Mesenchymal stem cell (in vitro differentiated cells and primary cell): ENCODE measurements around the gene MET.
"Not testable (repeated sequence)": the region's sequence is repeated elsewhere in the genome, so short reads cannot be mapped to it uniquely, and the experiment has no call there.

Experiments used
- DNase-seq: peaks from one replicate; pipeline ENCODE4 v3.0.0-alpha.2; 2013
- H2AFZ ChIP-seq: one replicate; pipeline ENCODE4 v1.6.1; 2013; ENCODE audit warnings: low read depth, mild to moderate bottlenecking, control low read depth, inconsistent platforms, low read length, moderate library complexity
- H2AK5ac ChIP-seq: 2 replicates; pipeline ENCODE4 v1.6.1; 2013; ENCODE audit warnings: low read length, moderate library complexity, mild to moderate bottlenecking, inconsistent platforms; ENCODE audit not compliant: severe bottlenecking
- H2BK120ac ChIP-seq: one replicate; pipeline ENCODE4 v1.6.1; 2013; ENCODE audit warnings: low read depth, mild to moderate bottlenecking, inconsistent platforms, low read length, moderate library complexity
- H2BK12ac ChIP-seq, 2 experiments: one replicate each; pipeline ENCODE4 v1.6.1; 2013; ENCODE audit warnings: inconsistent platforms in 2 of 2, low read length in 2 of 2, mild to moderate bottlenecking in 2 of 2, moderate library complexity in 2 of 2, control low read depth in 1 of 2
- H2BK15ac ChIP-seq: one replicate; pipeline ENCODE4 v1.6.1; 2013; ENCODE audit warnings: mild to moderate bottlenecking, low read depth, inconsistent platforms; ENCODE audit not compliant: poor library complexity, severe bottlenecking
- H2BK5ac ChIP-seq: 2 replicates; pipeline ENCODE4 v1.6.1; 2013; ENCODE audit warnings: low read depth, mild to moderate bottlenecking, low read length, control low read depth, inconsistent platforms; ENCODE audit not compliant: poor library complexity, severe bottlenecking
- H3K14ac ChIP-seq, 2 experiments: one replicate each; pipeline ENCODE4 v1.6.1; 2013; ENCODE audit warnings: inconsistent platforms in 2 of 2, low read length in 2 of 2, control low read depth in 1 of 2, mild to moderate bottlenecking in 1 of 2, moderate library complexity in 1 of 2
- H3K18ac ChIP-seq, 2 experiments: one replicate each; pipeline ENCODE4 v1.6.1; 2013; ENCODE audit warnings: inconsistent platforms in 2 of 2, low read length in 2 of 2, control low read depth in 1 of 2, low read depth in 1 of 2, mild to moderate bottlenecking in 1 of 2
- H3K23ac ChIP-seq, 2 experiments: one replicate each; pipeline ENCODE4 v1.6.1; 2013; ENCODE audit warnings: inconsistent platforms in 2 of 2, low read length in 2 of 2, mild to moderate bottlenecking in 2 of 2, moderate library complexity in 2 of 2, control low read depth in 1 of 2
- H3K27ac ChIP-seq: 2 replicates; pipeline ENCODE4 v1.5.1; 2013; ENCODE audit warnings: mild to moderate bottlenecking, moderate library complexity, low read length, control low read depth, inconsistent platforms; ENCODE audit not compliant: poor library complexity, severe bottlenecking
- H3K27me3 ChIP-seq, 2 experiments: 2 replicates each; pipeline versions ENCODE4 v1.6.1 to v1.7.0; 2013; ENCODE audit warnings: low read length in 2 of 2, mild to moderate bottlenecking in 2 of 2, moderate library complexity in 2 of 2, control low read depth in 1 of 2, inconsistent platforms in 1 of 2; ENCODE audit not compliant: control insufficient read depth in 1 of 2, insufficient read depth in 1 of 2
- H3K36me3 ChIP-seq, 2 experiments: 2 replicates each; pipeline versions ENCODE4 v1.6.1 to v1.7.0; 2013; ENCODE audit warnings: low read length in 2 of 2, control low read depth in 1 of 2, inconsistent platforms in 1 of 2, low read depth in 1 of 2, mild to moderate bottlenecking in 1 of 2; ENCODE audit not compliant: insufficient read depth in 2 of 2, control insufficient read depth in 1 of 2
- H3K4ac ChIP-seq, 2 experiments: one replicate each; pipeline ENCODE4 v1.6.1; 2013; ENCODE audit warnings: inconsistent platforms in 2 of 2, low read length in 2 of 2, mild to moderate bottlenecking in 2 of 2, moderate library complexity in 2 of 2, control low read depth in 1 of 2, low read depth in 1 of 2
- H3K4me1 ChIP-seq: 2 replicates; pipeline ENCODE4 v1.6.1; 2013; ENCODE audit warnings: low read depth, low read length, control low read depth; ENCODE audit not compliant: control insufficient read depth, insufficient read depth
- H3K4me2 ChIP-seq: 2 replicates; pipeline ENCODE4 v1.6.1; 2013; ENCODE audit warnings: low read length, mild to moderate bottlenecking, inconsistent platforms; ENCODE audit not compliant: poor library complexity, severe bottlenecking
- H3K4me3 ChIP-seq, 2 experiments: 2 replicates each; pipeline versions ENCODE4 v1.5.1 to v1.7.0; 2013; ENCODE audit warnings: low read length in 2 of 2, mild to moderate bottlenecking in 2 of 2, control low read depth in 1 of 2, low read depth in 1 of 2; ENCODE audit not compliant: insufficient read depth in 1 of 2
- H3K79me1 ChIP-seq: replicated peaks from 2 replicates; pipeline ENCODE4 v1.6.1; 2013; ENCODE audit warnings: mild to moderate bottlenecking, control low read depth, low read length, inconsistent platforms; ENCODE audit not compliant: poor library complexity, severe bottlenecking
- H3K9ac ChIP-seq: 2 replicates; pipeline ENCODE4 v1.7.0; 2013; ENCODE audit warnings: mild to moderate bottlenecking, low read length, moderate library complexity
- H3K9me3 ChIP-seq: 2 replicates; pipeline ENCODE4 v1.7.0; 2013; ENCODE audit warnings: mild to moderate bottlenecking, low read length; ENCODE audit not compliant: control insufficient read depth
- H4K8ac ChIP-seq: one replicate; pipeline ENCODE4 v1.6.1; 2013; ENCODE audit warnings: inconsistent platforms, mild to moderate bottlenecking, low read length, moderate library complexity
- H4K91ac ChIP-seq: one replicate; pipeline ENCODE4 v1.6.1; 2013; ENCODE audit warnings: mild to moderate bottlenecking, low read length, inconsistent platforms
- WGBS: methylation state at CpG from one replicate; pipeline ENCODE4 v1.1.7; 2013; ENCODE audit warnings: mixed read lengths; 5-methylcytosine and 5-hydroxymethylcytosine counted together

The MET gene

DNA sequence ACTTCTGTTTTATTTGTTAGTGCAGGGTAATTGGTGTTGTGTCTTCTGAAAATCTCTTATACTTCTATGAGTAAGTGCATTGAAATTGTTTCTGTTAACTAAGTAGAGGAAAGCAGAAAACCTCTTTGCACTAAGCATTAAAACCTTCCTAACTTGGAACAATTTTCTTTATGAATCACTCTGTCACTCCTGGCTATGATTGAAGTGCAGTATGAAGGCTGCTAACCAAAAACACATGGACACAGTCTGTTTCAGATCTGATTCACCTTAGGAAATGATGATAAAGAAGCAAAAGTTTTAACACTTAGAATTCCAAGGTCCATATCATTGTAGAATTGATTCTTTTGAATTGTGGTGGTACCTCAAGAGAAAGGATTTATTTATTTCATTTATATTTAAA lies 41.9 kb downstream of the MET start:
- H3K79me1 ChIP-seq: no peaks in the 10 kb centered on the region
- no peak overlapping the region for H3K23ac ChIP-seq
- H2BK5ac ChIP-seq: no peak overlapping the region
- no peak overlapping the region for H3K18ac ChIP-seq
- H3K27ac ChIP-seq: peak overlapping the region; percentile 6
- peak overlapping the region; percentile 25 for H3K4me2 ChIP-seq
- no peak overlapping the region for H2BK15ac ChIP-seq
- H2BK12ac ChIP-seq: no peak overlapping the region
- no peaks in the 10 kb centered on the region for H3K27me3 ChIP-seq
- no peak overlapping the region for H3K14ac ChIP-seq
- H3K4me3 ChIP-seq: no peak overlapping the region
- no peak for DNase-seq
- no peak overlapping the region for H4K8ac ChIP-seq
- peaks cover 7% of the 10 kb centered on the region for H3K4me1 ChIP-seq
- H2AK5ac ChIP-seq: no peak overlapping the region
- no peak overlapping the region for H2BK120ac ChIP-seq
- H3K4ac ChIP-seq: no peak overlapping the region
- H3K9me3 ChIP-seq: no peaks in the 10 kb centered on the region
- H3K36me3 ChIP-seq: peaks cover 0 to 3% of the 10 kb centered on the region in 2 experiments
- H2AFZ ChIP-seq: no peak overlapping the region
- no peak overlapping the region for H4K91ac ChIP-seq
- no peak overlapping the region for H3K9ac ChIP-seq

DNA sequence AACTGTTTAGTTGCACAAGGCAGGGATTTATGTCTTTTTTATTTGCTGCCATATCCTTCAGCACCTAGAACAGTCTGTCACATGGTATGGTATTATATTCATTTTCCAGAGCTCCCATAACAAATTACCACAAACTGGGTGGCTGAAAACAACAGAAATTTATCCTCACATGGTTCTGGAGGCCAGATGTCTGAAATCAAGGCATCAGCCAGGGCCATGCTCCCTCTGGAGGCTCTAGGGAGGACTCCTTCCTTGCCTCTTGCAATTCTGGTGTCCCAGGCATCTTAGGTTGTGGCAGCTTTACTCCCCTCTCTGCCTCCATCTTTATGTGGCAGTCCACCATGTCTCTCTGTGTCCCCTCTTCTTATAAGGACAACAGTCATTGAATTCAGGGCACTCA lies 43.1 kb downstream of the MET start:
- H4K8ac ChIP-seq: no peak overlapping the region
- no peaks in the 10 kb centered on the region for H3K9me3 ChIP-seq
- no peak overlapping the region for H3K18ac ChIP-seq
- no peak overlapping the region for H3K14ac ChIP-seq
- peaks cover 7% of the 10 kb centered on the region for H3K4me1 ChIP-seq
- no peak overlapping the region for H3K4me2 ChIP-seq
- H3K4ac ChIP-seq: no peak overlapping the region
- no peak overlapping the region for H3K23ac ChIP-seq
- H2BK5ac ChIP-seq: no peak overlapping the region
- H2AFZ ChIP-seq: no peak overlapping the region
- no peak overlapping the region for H3K4me3 ChIP-seq
- H3K9ac ChIP-seq: no peak overlapping the region
- H3K79me1 ChIP-seq: no peaks in the 10 kb centered on the region
- H2BK15ac ChIP-seq: no peak overlapping the region
- no peak for DNase-seq
- no peak overlapping the region for H2BK12ac ChIP-seq
- H2AK5ac ChIP-seq: no peak overlapping the region
- H4K91ac ChIP-seq: no peak overlapping the region
- no peak overlapping the region for H2BK120ac ChIP-seq
- no peak overlapping the region for H3K27ac ChIP-seq
- H3K27me3 ChIP-seq: no peaks in the 10 kb centered on the region
- H3K36me3 ChIP-seq: peaks cover 0 to 3% of the 10 kb centered on the region in 2 experiments

DNA sequence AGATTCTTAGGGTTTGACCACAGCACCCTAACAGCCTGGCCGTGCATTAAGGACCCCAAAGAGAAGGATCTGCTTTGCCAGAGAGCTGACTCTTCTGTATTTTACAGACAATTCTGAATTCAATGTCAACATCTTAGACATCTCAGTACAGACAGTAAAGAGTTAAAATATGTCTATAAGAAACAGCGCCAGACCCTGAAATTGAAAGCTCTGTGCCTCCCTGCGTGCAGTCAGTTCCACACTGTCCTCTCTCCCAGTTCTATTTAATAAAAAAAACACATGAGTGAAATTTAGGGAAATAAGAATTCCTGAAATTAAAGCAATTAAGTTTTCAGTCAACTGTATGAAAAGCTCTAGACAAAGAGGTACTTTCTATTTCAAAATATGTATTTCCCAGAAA lies 45.1 kb downstream of the MET start:
- Histone ChIP-seq H2BK5ac (peak overlapping the region; percentile 3), H3K9ac (peak overlapping the region; percentile 67), H3K4ac (no peak overlapping the region), H3K4me2 (peak overlapping the region; percentile 1), H2BK12ac (no peak overlapping the region), H3K79me1 (no peaks in the 10 kb centered on the region), H4K91ac (no peak overlapping the region), H2AK5ac (peak overlapping the region; percentile 23), H3K18ac (no peak overlapping the region), H3K36me3 (no peaks in the 10 kb centered on the region), H4K8ac (no peak overlapping the region), H3K23ac (no peak overlapping the region), H3K4me1 (peaks cover 7% of the 10 kb centered on the region), H2BK15ac (no peak overlapping the region), H3K27me3 (no peaks in the 10 kb centered on the region), H2AFZ (no peak overlapping the region), H3K27ac (peak overlapping the region; percentile 86), H3K4me3 (peak overlapping the region in 1 of 2 experiments; percentile 40), H2BK120ac (no peak overlapping the region), H3K14ac (no peak overlapping the region), H3K9me3 (no peaks in the 10 kb centered on the region)
- WGBS: 79% methylated on average over 1 of the region's 3 CpGs
- DNase-seq: no peak

DNA sequence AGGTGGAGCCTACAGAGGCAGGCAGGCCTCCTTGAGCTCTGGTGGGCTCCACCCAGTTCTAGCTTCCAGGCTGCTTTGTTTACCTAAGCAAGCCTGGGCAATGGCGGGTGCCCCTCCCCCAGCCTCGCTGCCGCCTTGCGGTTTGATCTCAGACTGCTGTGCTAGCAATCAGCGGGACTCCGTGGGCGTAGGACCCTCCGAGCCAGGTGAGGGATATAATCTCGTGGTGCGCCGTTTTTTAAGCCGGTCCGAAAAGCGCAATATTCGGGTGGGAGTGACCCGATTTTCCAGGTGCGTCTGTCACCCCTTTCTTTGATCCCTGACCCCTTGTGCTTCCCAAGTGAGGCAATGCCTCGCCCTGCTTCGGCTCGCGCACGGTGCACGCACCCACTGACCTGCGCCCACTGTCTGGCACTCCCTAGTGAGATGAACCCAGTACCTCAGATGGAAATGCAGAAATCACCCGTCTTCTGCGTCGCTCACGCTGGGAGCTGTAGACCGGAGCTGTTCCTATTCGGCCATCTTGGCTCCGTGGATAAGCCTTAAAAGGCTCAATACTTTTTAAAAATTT lies 52.0 kb downstream of the MET start:
- DNase-seq, H3K36me3 ChIP-seq, H3K4me3 ChIP-seq, H2AK5ac ChIP-seq, H3K14ac ChIP-seq, H2BK15ac ChIP-seq, H3K23ac ChIP-seq, H3K4me1 ChIP-seq, H2BK12ac ChIP-seq, H2BK120ac ChIP-seq, H2AFZ ChIP-seq, H3K9ac ChIP-seq, H3K27me3 ChIP-seq, H3K9me3 ChIP-seq, H3K18ac ChIP-seq, H3K27ac ChIP-seq, H4K8ac ChIP-seq, H3K4ac ChIP-seq, H3K4me2 ChIP-seq, H2BK5ac ChIP-seq, H4K91ac ChIP-seq: not testable (repeated sequence)
- peaks cover 12% of the 10 kb centered on the region for H3K79me1 ChIP-seq
- 91% methylated on average over 19 of the region's 31 CpGs for WGBS
